Ovary (tissue), 9 donors: ENCODE measurements around the gene HINT1. TPM values are rescaled to one million over a fixed set of nuclear protein-coding genes. Genes with fewer than 3 reads are reported as not detected.
A peak's percentile ranks its signal among the peaks of the same experiment; 100 is the strongest.

ENCODE experiments used
- DNase-seq, 5 donors: peaks; one replicate each; pipeline ENCODE4 v3.0.0-alpha.2; 2019 to 2020
- H3K27ac ChIP-seq, 2 donors: fragments of 200-600 bp; one replicate each; pipeline versions ENCODE4 v1.5.1 to v1.8.0; 2019 to 2022
- H3K27me3 ChIP-seq: fragments of 200-600 bp; one replicate; pipeline ENCODE4 v1.8.0; 2022
- H3K36me3 ChIP-seq: fragments of 200-600 bp; sonication (generic); one replicate; pipeline ENCODE4 v1.5.1; 2019
- H3K4me1 ChIP-seq: one replicate; pipeline ENCODE4 v1.8.1; 2013; ENCODE audit warnings: mild to moderate bottlenecking, moderate library complexity; ENCODE audit not compliant: insufficient read depth
- H3K4me3 ChIP-seq: fragments of 200-600 bp; sonication (generic); one replicate; pipeline ENCODE4 v1.5.1; 2017
- H3K9me3 ChIP-seq, 2 donors: fragments of 200-600 bp in 1 of 2; sonication (generic) in 1 of 2; one replicate each; pipeline versions ENCODE4 v1.5.1 to v1.8.1; 2013 to 2019; ENCODE audit warnings: mild to moderate bottlenecking in 1 of 2, moderate library complexity in 1 of 2
- EP300 ChIP-seq: sonication (generic); formaldehyde crosslinking; IDR thresholded peaks from one replicate; pipeline ENCODE4 v1.6.1; 2017; ENCODE audit warnings: antibody characterized with exemption
- POLR2A ChIP-seq: fragments of 450-650 bp; IDR thresholded peaks from one replicate; pipeline ENCODE4 v1.6.1; 2017; ENCODE audit warnings: antibody characterized with exemption, mild to moderate bottlenecking, moderate library complexity
- WGBS, 3 donors: extraction: QIAGEN DNeasy Blood & Tissue Kit in 1 of 3; methylation state at CpG; one replicate each; pipeline versions ENCODE4 v1.1.5 to v1.1.7; 2013 to 2017; 5-methylcytosine and 5-hydroxymethylcytosine counted together
- intact Hi-C, 4 donors: fragments of 100-400 bp; cut with DNase I; formaldehyde crosslinking; loops; one replicate each; pipeline versions ENCODE4 v1.11.0 to v1.15.1; 2022 to 2023
- polyA plus RNA-seq, 2 donors: library from polyadenylated mRNA; stranded (reverse); fragments of 200-250 nt in 1 of 2; fragments of 350-450 nt in 1 of 2; fragmentation: Illumina TruSeq in 1 of 2; extraction: RNeasy Lipid Tissue Mini Kit (QIAGEN cat#74804) in 1 of 2; gene quantifications; one replicate each; pipeline ENCODE4 v1.2.3, GENCODE V29; 2013 to 2014
- total RNA-seq, 7 donors: library from RNA; depleted of rRNA in 2 of 7; stranded (reverse); fragments of >200 nt in 2 of 7; fragmentation: NEBNext Ultra II Directional in 3 of 7; extraction: Animal tissue kit (Norgen Biotek cat#: 25700) in 3 of 7; gene quantifications; one replicate each; pipeline versions ENCODE4 v1.1.0 to v1.2.4, GENCODE V29; 2016 to 2023
- TF ChIP-seq, protein P1 (sequence below), 3 donors: fragments of 450-650 bp in 2 of 3; fragments of 200-600 bp in 1 of 3; IDR thresholded peaks; one replicate each; pipeline versions ENCODE4 v1.5.1 to v1.8.0; 2016 to 2022; ENCODE audit warnings: antibody characterized with exemption in 3 of 3, mild to moderate bottlenecking in 1 of 3
- donor health status: DM: no; HTN: no; CAD: no; lungs with moderate emphysema.
- donor health status: DM: no; HTN: no; CAD: no.
- donor health status: Bipolar disorder and iron deficiency.
- donor health status: DM: yes; HTN: yes; CAD: no.
- donor health status: DM: no; HTN: no; CAD: no.
- donor health status: DM: yes; HTN: yes; CAD: no.

HINT1 gene
- total and polyA plus RNA-seq, 9 donors = 103 to 240 (median 148) TPM

DNA sequence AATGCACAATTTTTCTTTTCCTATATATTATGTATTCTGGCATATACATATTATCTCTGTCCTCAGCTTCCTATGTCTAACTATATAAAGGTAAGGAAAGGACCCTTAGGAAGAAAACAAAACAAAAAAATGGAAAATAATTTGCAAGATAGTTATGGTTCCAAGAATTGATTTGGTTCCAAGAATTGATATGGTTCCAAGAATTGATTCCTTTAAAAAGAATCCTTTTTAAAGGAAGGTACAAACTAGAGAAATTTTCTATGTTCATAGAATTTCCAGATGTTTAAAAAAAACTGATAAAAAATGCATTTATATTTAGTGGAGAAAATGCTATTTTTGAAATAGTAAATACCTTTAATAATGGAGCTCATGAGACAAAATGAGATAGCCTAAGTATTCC is 17.8 kb upstream of the HINT1 start:
- H3K4me3 ChIP-seq = no peak overlapping the region
- intact Hi-C loops = no loop called here
- no peaks in the 10 kb centered on the region for H3K36me3 ChIP-seq
- no peak for DNase-seq
- no peak overlapping the region for H3K27ac ChIP-seq
- no peaks in the 10 kb centered on the region for H3K4me1 ChIP-seq
- H3K27me3 ChIP-seq = no peaks in the 10 kb centered on the region
- no peak for TF ChIP-seq EP300
- TF ChIP-seq, protein P1, sequence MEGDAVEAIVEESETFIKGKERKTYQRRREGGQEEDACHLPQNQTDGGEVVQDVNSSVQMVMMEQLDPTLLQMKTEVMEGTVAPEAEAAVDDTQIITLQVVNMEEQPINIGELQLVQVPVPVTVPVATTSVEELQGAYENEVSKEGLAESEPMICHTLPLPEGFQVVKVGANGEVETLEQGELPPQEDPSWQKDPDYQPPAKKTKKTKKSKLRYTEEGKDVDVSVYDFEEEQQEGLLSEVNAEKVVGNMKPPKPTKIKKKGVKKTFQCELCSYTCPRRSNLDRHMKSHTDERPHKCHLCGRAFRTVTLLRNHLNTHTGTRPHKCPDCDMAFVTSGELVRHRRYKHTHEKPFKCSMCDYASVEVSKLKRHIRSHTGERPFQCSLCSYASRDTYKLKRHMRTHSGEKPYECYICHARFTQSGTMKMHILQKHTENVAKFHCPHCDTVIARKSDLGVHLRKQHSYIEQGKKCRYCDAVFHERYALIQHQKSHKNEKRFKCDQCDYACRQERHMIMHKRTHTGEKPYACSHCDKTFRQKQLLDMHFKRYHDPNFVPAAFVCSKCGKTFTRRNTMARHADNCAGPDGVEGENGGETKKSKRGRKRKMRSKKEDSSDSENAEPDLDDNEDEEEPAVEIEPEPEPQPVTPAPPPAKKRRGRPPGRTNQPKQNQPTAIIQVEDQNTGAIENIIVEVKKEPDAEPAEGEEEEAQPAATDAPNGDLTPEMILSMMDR (IDR thresholded peaks at IDR 0.05) = no peak
- no peaks in the 10 kb centered on the region for H3K9me3 ChIP-seq

DNA sequence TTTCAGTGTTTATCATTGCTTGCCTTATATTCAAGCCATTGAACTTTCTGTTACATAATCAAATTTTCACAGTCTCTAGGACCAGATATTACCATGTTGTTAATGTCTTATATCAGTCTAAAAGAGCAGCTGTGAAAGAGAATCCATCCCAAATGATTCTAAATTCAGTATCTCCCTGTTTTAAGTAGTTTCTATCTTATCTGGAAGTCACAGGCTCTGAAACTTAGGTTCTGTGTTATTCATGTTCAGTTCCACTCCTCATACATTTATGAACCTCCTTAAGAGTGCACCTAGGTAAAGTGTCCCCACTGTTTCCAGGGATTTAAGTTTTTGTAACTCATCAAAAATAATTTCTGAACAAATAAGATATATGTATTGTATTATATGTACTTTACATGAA is 15.4 kb upstream of the HINT1 start:
- Histone ChIP-seq H3K9me3 (no peaks in the 10 kb centered on the region), H3K36me3 (no peaks in the 10 kb centered on the region), H3K4me3 (no peak overlapping the region)

DNA sequence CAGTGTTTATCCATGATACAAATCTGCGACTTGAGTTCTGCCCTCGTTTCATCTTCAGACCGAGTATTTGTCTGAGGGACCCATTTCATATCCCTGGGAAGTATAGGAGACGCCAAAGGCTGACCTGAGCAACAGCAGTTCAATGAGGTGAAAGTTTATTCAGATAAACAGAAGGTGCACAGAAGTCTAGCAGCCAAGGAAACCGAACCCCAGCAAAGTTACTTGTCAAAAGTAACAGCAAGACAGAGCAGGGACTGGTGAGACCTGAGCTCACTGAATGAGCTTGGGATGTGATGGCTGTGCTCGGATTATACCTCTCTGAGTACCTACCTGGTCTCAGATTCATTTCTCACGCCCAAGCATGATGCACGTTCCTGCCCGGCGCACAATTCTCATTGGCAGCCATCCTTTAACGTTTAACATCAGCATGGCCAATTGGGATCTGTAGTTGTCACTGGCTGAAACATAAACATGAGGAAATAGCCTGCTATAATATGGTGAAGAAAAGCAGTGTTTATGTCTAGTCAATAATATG is 6.3 kb upstream of the HINT1 start:
- Histone ChIP-seq H3K4me1 (peaks cover 4% of the 10 kb centered on the region), H3K9me3 (no peaks in the 10 kb centered on the region), H3K4me3 (peak overlapping the region; percentile 60), H3K36me3 (no peaks in the 10 kb centered on the region), H3K27ac (peak overlapping the region; percentile 43 to 61), H3K27me3 (no peaks in the 10 kb centered on the region)
- no peak for TF ChIP-seq POLR2A
- TF ChIP-seq, protein P1 (IDR thresholded peaks at IDR 0.05) = no peak
- no peak for TF ChIP-seq EP300
- intact Hi-C loops = loop anchor here in 1 of 4 donors (10.0 kb wide), 1 partner anchor 93 kb away; the partner anchor contains the start of gene CDC42SE2
- 2 to 3% (median 2%) methylated on average over 11 of the region's 11 CpGs for WGBS, 3 donors
- DNase-seq = no peak

More for the DNA sequence above, 15.4 kb upstream of the HINT1 start:
- intact Hi-C loops = no loop called here
- Histone ChIP-seq H3K4me1 (no peaks in the 10 kb centered on the region), H3K27ac (no peak overlapping the region), H3K27me3 (no peaks in the 10 kb centered on the region)
- DNase-seq = no peak
- TF ChIP-seq, protein P1 (IDR thresholded peaks at IDR 0.05) = no peak
- TF ChIP-seq POLR2A = no peak
- no peak for TF ChIP-seq EP300

DNA sequence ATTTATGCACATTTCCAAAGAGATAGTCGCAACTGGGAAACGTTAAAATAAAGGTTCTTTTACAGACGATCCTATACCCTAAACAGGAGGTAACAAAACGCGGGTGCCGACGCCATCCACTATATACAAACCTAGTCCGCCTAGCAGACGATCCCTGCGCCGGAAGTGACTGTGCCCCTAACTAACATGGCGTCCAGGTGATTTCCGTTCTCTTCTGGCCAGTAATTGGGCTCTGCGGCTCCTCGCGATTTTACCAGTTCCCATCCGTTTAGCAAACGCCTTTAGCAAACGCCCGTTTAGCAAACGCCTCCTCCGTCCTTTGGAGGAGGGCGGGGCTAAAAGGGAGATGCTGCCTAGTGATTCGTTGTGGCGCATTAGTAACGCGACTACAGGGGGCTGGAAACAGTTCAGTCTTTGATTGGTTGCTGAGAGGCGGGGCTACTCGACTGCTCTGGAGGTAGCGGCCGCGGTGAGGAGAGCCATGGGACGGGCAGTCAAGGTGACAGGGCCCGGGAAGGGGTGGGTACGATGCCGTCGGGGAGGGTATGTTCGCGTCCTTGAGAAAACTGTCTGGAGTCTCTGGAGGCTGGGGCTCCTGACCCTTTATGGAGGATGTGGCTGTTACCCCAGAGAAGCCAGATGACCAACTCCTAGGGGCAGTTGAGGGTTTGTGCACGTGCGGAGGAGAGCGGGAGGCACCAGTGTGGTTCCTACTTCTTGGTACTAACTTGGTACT is 5.7 kb upstream of the HINT1 start, which contains the start of gene LYRM7:
Gene LYRM7, plus strand, starts transcription at position 405 of the 736 bp plus-strand sequence. Its CDS starts 77 bp downstream, at position 482.
- Histone ChIP-seq H3K36me3 (no peaks in the 10 kb centered on the region), H3K4me3 (peak within 1 kb of the TSS; percentile 60), H3K27me3 (no peaks in the 10 kb centered on the region), H3K27ac (peak within 1 kb of the TSS; percentile 43 to 61), H3K9me3 (no peaks in the 10 kb centered on the region), H3K4me1 (peaks cover 4% of the 10 kb centered on the region)
- intact Hi-C loops = loop anchor here in 1 of 4 donors (10.0 kb wide), 1 partner anchor 94 kb away; the partner anchor contains the start of gene CDC42SE2
- TF ChIP-seq POLR2A = peak; percentile 41
- TF ChIP-seq EP300 = no peak
- TF ChIP-seq, protein P1 (IDR thresholded peaks at IDR 0.05) = peak in 1 of 3 donors; percentile 35
- 0 to 1% (median 0%) methylated on average over 42 of the region's 42 CpGs for WGBS, 3 donors
- peak; percentile 92 to 96 (median 93) for DNase-seq
